Esophagus muscularis mucosa (tissue), 3 donors: ENCODE data around the gene HTR1E.

Experiments
- POLR2A ChIP-seq: fragments of 450-650 bp; IDR thresholded peaks from one replicate; pipeline ENCODE4 v1.6.1; 2017; ENCODE audit warnings: antibody characterized with exemption, moderate library complexity, mild to moderate bottlenecking, low read depth
- POLR2AphosphoS5 ChIP-seq, 2 donors: sonication (generic); formaldehyde crosslinking; IDR thresholded peaks; one replicate each; pipeline ENCODE4 v1.6.1; 2017; ENCODE audit warnings: antibody characterized with exemption in 2 of 2
- TF ChIP-seq, protein P1 (sequence below), 3 experiments: fragments of 200-600 bp in 2 of 3; fragments of 450-650 bp in 1 of 3; sonication (generic) in 2 of 3; IDR thresholded peaks; one replicate each; pipeline ENCODE4 v1.5.1; 2017 to 2019; ENCODE audit warnings: antibody characterized with exemption in 3 of 3, mild to moderate bottlenecking in 2 of 3, moderate library complexity in 1 of 3

DNA sequence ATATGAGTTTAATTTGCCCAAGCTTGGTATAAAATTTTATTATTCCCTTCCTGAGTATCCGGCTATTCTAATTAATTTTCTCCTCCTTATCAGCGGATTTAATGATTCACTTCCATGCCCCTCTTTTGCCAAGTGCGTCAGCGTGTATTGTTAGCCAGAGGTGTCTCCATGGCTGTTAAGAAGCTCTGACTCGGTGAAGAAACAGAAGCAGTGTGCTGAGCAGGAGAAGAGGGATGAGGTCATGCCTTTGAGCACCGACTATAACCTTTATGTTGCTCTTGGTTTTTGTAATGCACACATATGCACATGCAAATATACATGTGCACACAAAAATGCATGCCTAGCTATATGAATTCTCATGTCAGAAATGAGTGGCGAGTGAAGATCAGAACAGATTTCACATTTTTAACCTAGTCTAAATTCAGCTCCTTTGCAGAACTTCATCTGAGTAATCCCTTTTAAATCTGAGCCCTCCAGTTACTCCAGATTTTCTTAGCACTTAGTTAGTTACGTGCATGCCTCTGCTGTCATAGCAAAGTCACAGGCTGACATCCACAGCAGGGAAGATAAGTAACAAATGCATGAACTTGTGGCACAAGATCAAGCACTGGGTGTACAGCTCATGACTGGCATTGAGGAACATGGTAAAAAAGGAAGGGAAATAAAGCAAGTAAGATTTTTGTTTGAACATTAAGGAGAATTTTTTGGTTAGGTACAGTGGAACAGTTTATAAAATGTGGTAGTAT, 24.3 kb downstream of the HTR1E start:
- TF ChIP-seq, protein P1, sequence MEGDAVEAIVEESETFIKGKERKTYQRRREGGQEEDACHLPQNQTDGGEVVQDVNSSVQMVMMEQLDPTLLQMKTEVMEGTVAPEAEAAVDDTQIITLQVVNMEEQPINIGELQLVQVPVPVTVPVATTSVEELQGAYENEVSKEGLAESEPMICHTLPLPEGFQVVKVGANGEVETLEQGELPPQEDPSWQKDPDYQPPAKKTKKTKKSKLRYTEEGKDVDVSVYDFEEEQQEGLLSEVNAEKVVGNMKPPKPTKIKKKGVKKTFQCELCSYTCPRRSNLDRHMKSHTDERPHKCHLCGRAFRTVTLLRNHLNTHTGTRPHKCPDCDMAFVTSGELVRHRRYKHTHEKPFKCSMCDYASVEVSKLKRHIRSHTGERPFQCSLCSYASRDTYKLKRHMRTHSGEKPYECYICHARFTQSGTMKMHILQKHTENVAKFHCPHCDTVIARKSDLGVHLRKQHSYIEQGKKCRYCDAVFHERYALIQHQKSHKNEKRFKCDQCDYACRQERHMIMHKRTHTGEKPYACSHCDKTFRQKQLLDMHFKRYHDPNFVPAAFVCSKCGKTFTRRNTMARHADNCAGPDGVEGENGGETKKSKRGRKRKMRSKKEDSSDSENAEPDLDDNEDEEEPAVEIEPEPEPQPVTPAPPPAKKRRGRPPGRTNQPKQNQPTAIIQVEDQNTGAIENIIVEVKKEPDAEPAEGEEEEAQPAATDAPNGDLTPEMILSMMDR (IDR thresholded peaks at IDR 0.05) = no peak
- TF ChIP-seq POLR2A (no peak), POLR2AphosphoS5 (IDR thresholded peaks at IDR 0.05) (no peak)
